Bladder microvascular endothelial cell (primary cell): ENCODE measurements around the gene NLRP1. TPM values are rescaled to one million over a fixed set of nuclear protein-coding genes. Genes with fewer than 3 reads are reported as not detected.

Experiments used
- total RNA-seq: library from RNA; depleted of rRNA; stranded (reverse); fragments of >200 nt; gene quantifications from 2 replicates; pipeline ENCODE4 v1.2.3, GENCODE V29; 2014

NLRP1 gene
- total RNA-seq: 13.1 and 16.4 TPM in 2 replicates

GRCh38 chr17:5584383-5585286, at the start of gene NLRP1:
Gene NLRP1 (minus strand): TSS chr17:5584509. CDS start chr17:5583957, 552 bp downstream.

GRCh38 chr17:5486206-5487124, 97.8 kb downstream of the NLRP1 start, which contains the start of gene MIS12:
Gene MIS12 (plus strand): TSS chr17:5486566. CDS start chr17:5488863, 2,297 bp downstream.

GRCh38 chr17:5485270-5486205, 98.8 kb downstream of the NLRP1 start, which contains the start of gene DERL2:
Gene DERL2 (minus strand): TSS chr17:5486178. CDS start chr17:5486161, 17 bp downstream.

Other genes with a start within 250 kb of the NLRP1 start
- gene NUP88, start 164.8 kb downstream of the NLRP1 start, total RNA-seq: 90.3 and 102 TPM in 2 replicates
- 32.1 and 47.6 TPM in 2 replicates for gene RPAIN, start 164.3 kb downstream of the NLRP1 start, total RNA-seq
- gene C1QBP, start 145.4 kb downstream of the NLRP1 start, total RNA-seq: 217 and 235 TPM in 2 replicates
- gene DHX33, start 115.5 kb downstream of the NLRP1 start, total RNA-seq: 8.3 and 19.9 TPM in 2 replicates
- gene DERL2, start 98.3 kb downstream of the NLRP1 start, total RNA-seq: 13.9 and 20.0 TPM in 2 replicates
- 12.6 and 16.7 TPM in 2 replicates for gene MIS12, start 97.9 kb downstream of the NLRP1 start, total RNA-seq